ENCODE measurements around the gene EPHB1. TPM values are rescaled to one million over a fixed set of nuclear protein-coding genes. Genes with fewer than 3 reads are reported as not detected.

EPHB1 gene
- total RNA-seq, 4 donors from 2014 or later: 0.74 to 2.2 (median 1.1) TPM

- DNase-seq (ENCODE audit: low spot score) (no peak), ATAC-seq (ENCODE audit: low FRiP score) (no peak)
- TF ChIP-seq CTCF (IDR thresholded peaks at IDR 0.05): no peak
Observed at GRCh38 chr3:134753999-134754742, 40.9 kb upstream of the EPHB1 start.

GRCh38 chr3:134754768-134755559 is 40.1 kb upstream of the EPHB1 start:
- ATAC-seq (ENCODE audit: low FRiP score) (no peak), DNase-seq (ENCODE audit: low spot score) (no peak)
- TF ChIP-seq CTCF (IDR thresholded peaks at IDR 0.05): no peak

- no peak for DNase-seq (ENCODE audit: low spot score)
- no peak for ATAC-seq (ENCODE audit: low FRiP score)
- no peak for TF ChIP-seq CTCF (IDR thresholded peaks at IDR 0.05)
Observed at GRCh38 chr3:134755821-134756220, 39.2 kb upstream of the EPHB1 start.

GRCh38 chr3:134757549-134758069 is 37.5 kb upstream of the EPHB1 start:
- no peak for TF ChIP-seq CTCF (IDR thresholded peaks at IDR 0.05)
- ATAC-seq (ENCODE audit: low FRiP score) (peak; percentile 24), DNase-seq (ENCODE audit: low spot score) (no peak)

- TF ChIP-seq CTCF (IDR thresholded peaks at IDR 0.05): no peak
- no peak for DNase-seq (ENCODE audit: low spot score)
- no peak for ATAC-seq (ENCODE audit: low FRiP score)
Observed at GRCh38 chr3:134761213-134761612, 33.8 kb upstream of the EPHB1 start.

GRCh38 chr3:134762016-134762415 is 33.0 kb upstream of the EPHB1 start:
- ATAC-seq (ENCODE audit: low FRiP score) (no peak), DNase-seq (ENCODE audit: low spot score) (no peak)
- no peak for TF ChIP-seq CTCF (IDR thresholded peaks at IDR 0.05)

Data from omental fat pad (tissue), 4 donors.